Effector memory CD4-positive, alpha-beta T cell (primary cell): ENCODE data around the gene CD81.

ENCODE experiments used
- DNase-seq, 3 donors: peaks; one replicate each; pipeline ENCODE4 v3.0.0-alpha.2; 2020
- H3K27ac ChIP-seq: 2 replicates; pipeline ENCODE4 v1.7.0; 2013; ENCODE audit warnings: mild to moderate bottlenecking, low read length, moderate library complexity; ENCODE audit not compliant: insufficient read depth, poor library complexity, severe bottlenecking
- H3K27me3 ChIP-seq: replicated peaks from 2 replicates; pipeline ENCODE4 v1.7.0; 2013; ENCODE audit warnings: mild to moderate bottlenecking, low read length; ENCODE audit not compliant: insufficient read depth, control insufficient read depth, poor library complexity, severe bottlenecking
- H3K36me3 ChIP-seq: 2 replicates; pipeline ENCODE4 v1.7.0; 2013; ENCODE audit warnings: mild to moderate bottlenecking, low read length, moderate library complexity; ENCODE audit not compliant: control insufficient read depth, insufficient read depth
- H3K4me1 ChIP-seq: 2 replicates; pipeline ENCODE4 v1.7.0; 2013; ENCODE audit warnings: low read length, mild to moderate bottlenecking; ENCODE audit not compliant: control insufficient read depth, insufficient read depth, poor library complexity, severe bottlenecking
- H3K4me3 ChIP-seq: 2 replicates; pipeline ENCODE4 v1.7.0; 2013; ENCODE audit warnings: low read length, low read depth, mild to moderate bottlenecking; ENCODE audit not compliant: insufficient read depth, poor library complexity, severe bottlenecking
- H3K9me3 ChIP-seq: 2 replicates; pipeline ENCODE4 v1.7.0; 2013; ENCODE audit warnings: mild to moderate bottlenecking, low read length, moderate library complexity; ENCODE audit not compliant: control insufficient read depth

The CD81 gene

DNA sequence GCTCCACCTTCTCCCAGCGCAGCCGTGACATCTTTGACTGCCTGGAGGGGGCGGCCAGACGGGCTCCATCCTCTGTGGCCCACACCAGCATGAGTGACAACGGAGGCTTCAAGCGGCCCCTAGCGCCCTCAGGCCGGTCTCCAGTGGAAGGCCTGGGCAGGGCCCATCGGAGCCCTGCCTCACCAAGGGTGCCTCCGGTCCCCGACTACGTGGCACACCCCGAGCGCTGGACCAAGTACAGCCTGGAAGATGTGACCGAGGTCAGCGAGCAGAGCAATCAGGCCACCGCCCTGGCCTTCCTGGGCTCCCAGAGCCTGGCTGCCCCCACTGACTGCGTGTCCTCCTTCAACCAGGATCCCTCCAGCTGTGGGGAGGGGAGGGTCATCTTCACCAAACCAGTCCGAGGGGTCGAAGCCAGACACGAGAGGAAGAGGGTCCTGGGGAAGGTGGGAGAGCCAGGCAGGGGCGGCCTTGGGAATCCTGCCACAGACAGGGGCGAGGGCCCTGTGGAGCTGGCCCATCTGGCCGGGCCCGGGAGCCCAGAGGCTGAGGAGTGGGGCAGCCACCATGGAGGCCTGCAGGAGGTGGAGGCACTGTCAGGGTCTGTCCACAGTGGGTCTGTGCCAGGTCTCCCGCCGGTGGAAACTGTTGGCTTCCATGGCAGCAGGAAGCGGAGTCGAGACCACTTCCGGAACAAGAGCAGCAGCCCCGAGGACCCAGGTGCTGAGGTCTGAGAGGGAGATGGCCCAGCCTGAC lies 26.0 kb downstream of the CD81 start:
- H3K9me3 ChIP-seq, result no peaks in the 10 kb centered on the region
- H3K4me3 ChIP-seq, result no peak overlapping the region
- no peak overlapping the region for H3K27ac ChIP-seq
- no peaks in the 10 kb centered on the region for H3K27me3 ChIP-seq
- peaks cover 22% of the 10 kb centered on the region for H3K4me1 ChIP-seq
- DNase-seq, result no peak
- peaks cover 25% of the 10 kb centered on the region for H3K36me3 ChIP-seq

GRCh38 chr11:2404735-2405196 lies 27.7 kb downstream of the CD81 start:
- H3K27ac ChIP-seq, result no peak overlapping the region
- peaks cover 25% of the 10 kb centered on the region for H3K36me3 ChIP-seq
- H3K27me3 ChIP-seq, result no peaks in the 10 kb centered on the region
- no peak overlapping the region for H3K4me3 ChIP-seq
- no peak for DNase-seq
- H3K4me1 ChIP-seq, result peaks cover 17% of the 10 kb centered on the region
- no peaks in the 10 kb centered on the region for H3K9me3 ChIP-seq

GRCh38 chr11:2406451-2406850 lies 29.3 kb downstream of the CD81 start:
- DNase-seq, result no peak
- Histone ChIP-seq H3K27me3 (no peaks in the 10 kb centered on the region), H3K36me3 (peaks cover 25% of the 10 kb centered on the region), H3K27ac (no peak overlapping the region), H3K4me1 (peaks cover 9% of the 10 kb centered on the region), H3K4me3 (no peak overlapping the region), H3K9me3 (no peaks in the 10 kb centered on the region)

DNA sequence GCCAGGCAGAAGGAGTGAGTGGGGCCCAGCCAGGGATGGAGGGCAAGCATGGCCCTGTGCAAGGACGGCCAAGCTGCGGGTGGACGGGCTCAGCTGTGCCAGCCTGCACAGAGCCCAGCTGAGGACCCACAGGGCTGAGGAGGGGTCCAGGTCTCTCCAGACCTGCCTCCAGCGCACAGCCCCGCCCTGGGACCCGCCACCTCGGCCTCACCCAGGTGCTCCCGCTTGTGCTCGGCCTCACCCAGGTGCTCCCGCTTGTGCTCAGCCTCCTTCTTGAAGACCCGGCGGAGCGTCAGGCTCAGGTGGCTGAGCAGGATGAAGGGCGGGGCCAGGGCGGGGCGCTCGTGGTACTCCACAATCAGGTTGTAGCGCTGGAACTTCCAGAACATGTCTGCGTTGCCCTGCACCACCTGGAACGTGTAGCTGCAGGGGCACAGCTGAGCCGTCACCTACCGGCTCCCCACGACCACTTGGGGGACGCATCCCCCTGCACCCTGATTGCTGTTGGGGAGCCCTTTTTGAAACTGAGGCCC lies 29.8 kb downstream of the CD81 start:
- no peak overlapping the region for H3K27ac ChIP-seq

DNA sequence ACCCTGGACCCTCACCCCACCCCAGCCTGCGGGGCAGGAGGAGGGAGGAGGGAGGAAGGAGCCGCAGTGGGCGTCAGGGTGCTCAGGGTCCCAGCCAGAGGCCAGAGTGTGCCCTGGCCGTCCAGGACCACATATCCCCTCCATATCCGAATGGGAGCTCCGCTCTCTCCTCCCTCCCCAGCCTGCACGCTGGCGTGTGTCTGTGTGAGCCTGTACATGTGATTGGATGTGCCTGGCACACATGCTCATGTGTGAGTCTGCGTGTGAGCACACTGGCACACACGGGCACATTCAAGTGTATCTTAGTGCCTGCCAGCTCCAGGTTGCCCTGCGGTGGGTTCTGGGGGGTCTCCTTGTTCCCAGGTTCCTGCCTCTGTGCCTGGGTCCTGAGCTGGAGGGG lies 31.6 kb downstream of the CD81 start:
- Histone ChIP-seq H3K27me3 (no peaks in the 10 kb centered on the region), H3K4me3 (no peak overlapping the region), H3K9me3 (no peaks in the 10 kb centered on the region), H3K27ac (no peak overlapping the region), H3K36me3 (peaks cover 8% of the 10 kb centered on the region), H3K4me1 (no peaks in the 10 kb centered on the region)
- no peak for DNase-seq

More for the DNA sequence above, 29.8 kb downstream of the CD81 start:
- H3K4me3 ChIP-seq, result no peak overlapping the region
- peaks cover 24% of the 10 kb centered on the region for H3K36me3 ChIP-seq
- no peaks in the 10 kb centered on the region for H3K9me3 ChIP-seq
- DNase-seq, result no peak
- H3K27me3 ChIP-seq, result no peaks in the 10 kb centered on the region
- H3K4me1 ChIP-seq, result peaks cover 5% of the 10 kb centered on the region

- Histone ChIP-seq H3K27ac (no peak overlapping the region), H3K9me3 (no peaks in the 10 kb centered on the region), H3K27me3 (no peaks in the 10 kb centered on the region), H3K36me3 (peaks cover 3% of the 10 kb centered on the region), H3K4me3 (no peak overlapping the region), H3K4me1 (no peaks in the 10 kb centered on the region)
- no peak for DNase-seq
These were observed 32.0 kb downstream of the CD81 start for GRCh38 chr11:2409126-2409525.

- Histone ChIP-seq H3K9me3 (no peaks in the 10 kb centered on the region), H3K27ac (no peak overlapping the region), H3K36me3 (no peaks in the 10 kb centered on the region), H3K27me3 (no peaks in the 10 kb centered on the region), H3K4me3 (no peak overlapping the region), H3K4me1 (no peaks in the 10 kb centered on the region)
- DNase-seq, result no peak
These were observed 32.7 kb downstream of the CD81 start for GRCh38 chr11:2409611-2410468.

- Histone ChIP-seq H3K27me3 (no peaks in the 10 kb centered on the region), H3K36me3 (no peaks in the 10 kb centered on the region), H3K27ac (no peak overlapping the region), H3K9me3 (no peaks in the 10 kb centered on the region), H3K4me1 (no peaks in the 10 kb centered on the region), H3K4me3 (no peak overlapping the region)
- no peak for DNase-seq
These were observed 33.5 kb downstream of the CD81 start for GRCh38 chr11:2410616-2411015.

DNA sequence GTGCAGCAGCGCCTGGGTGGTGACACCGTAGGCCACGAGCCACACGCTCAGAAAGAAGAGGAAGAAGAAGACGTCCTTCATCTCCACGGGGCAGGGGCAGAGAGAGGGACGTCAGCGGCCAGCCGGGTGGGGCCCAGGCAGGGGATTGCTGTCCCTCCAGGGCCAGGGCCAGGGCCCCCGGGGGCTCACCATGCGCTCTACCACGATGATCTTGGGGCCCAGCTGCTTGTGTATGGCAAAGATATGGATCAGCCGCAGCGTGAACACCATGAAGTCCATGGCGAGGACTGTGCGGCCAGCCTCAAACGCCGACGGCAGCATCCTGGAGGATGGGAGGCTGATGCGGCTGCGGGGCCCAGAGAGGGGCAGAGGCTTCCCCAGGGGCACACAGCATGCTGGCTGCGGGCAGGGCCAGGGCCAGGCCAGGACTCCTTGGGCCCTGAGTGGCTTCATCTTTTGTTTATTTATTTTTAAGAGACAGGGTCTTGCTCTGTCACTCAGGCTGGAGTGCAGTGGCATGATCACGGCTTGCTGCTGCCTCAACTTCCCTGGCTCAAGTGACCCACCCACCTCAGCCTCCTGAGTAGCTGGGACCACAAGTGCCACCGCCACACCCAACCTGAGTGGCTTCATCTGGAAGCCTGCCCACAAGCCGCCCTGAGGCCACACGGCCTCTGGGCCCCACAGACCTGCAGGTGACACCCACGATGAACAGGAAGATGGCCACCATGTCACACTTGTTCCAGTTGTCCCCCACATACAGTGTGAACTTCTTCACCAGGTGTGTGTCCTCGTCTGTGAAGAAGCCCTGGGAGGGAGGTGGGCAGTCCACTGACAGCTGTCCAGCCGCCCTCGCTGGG lies 34.6 kb downstream of the CD81 start:
- no peak overlapping the region for H3K27ac ChIP-seq
- no peaks in the 10 kb centered on the region for H3K27me3 ChIP-seq
- H3K4me1 ChIP-seq, result no peaks in the 10 kb centered on the region
- no peaks in the 10 kb centered on the region for H3K9me3 ChIP-seq
- no peak overlapping the region for H3K4me3 ChIP-seq
- DNase-seq, result no peak
- H3K36me3 ChIP-seq, result no peaks in the 10 kb centered on the region
